CD4-positive, alpha-beta memory T cell (primary cell): ENCODE results near the gene VPS37C. TPM values are rescaled to one million over a fixed set of nuclear protein-coding genes. Genes with fewer than 3 reads are reported as not detected.

Experiments
- CTCF ChIA-PET: fragments of 350-600 bp; sonication (Branson Sonifier 250); formaldehyde crosslinking; loops from one replicate; lab custom pipeline; 2021; ENCODE audit warnings: inconsistent platforms; ENCODE audit not compliant: partially characterized antibody; lab: Charles Lee
- POLR2A ChIA-PET: fragments of 350-600 bp; sonication (Branson Sonifier 250); formaldehyde crosslinking; loops from one replicate; lab custom pipeline; 2021; ENCODE audit not compliant: partially characterized antibody; lab: Charles Lee
- DNase-seq, 5 donors: peaks; one replicate each; pipeline versions ENCODE4 v3.0.0 to v3.0.0-alpha.2; 2020 to 2022; ENCODE audit warnings: mixed read lengths in 1 of 5
- H3K27ac ChIP-seq: one replicate; pipeline ENCODE4 v1.7.0; 2013; ENCODE audit warnings: low read depth, low read length
- H3K27me3 ChIP-seq: 2 replicates; pipeline ENCODE4 v1.7.0; 2013; ENCODE audit warnings: mild to moderate bottlenecking, low read length, moderate library complexity; ENCODE audit not compliant: insufficient read depth
- H3K36me3 ChIP-seq: 2 replicates; pipeline ENCODE4 v1.7.0; 2013; ENCODE audit warnings: mild to moderate bottlenecking, low read length, moderate library complexity; ENCODE audit not compliant: insufficient read depth
- H3K4me1 ChIP-seq: 2 replicates; pipeline ENCODE4 v1.7.0; 2013; ENCODE audit warnings: mild to moderate bottlenecking, low read length, moderate library complexity; ENCODE audit not compliant: insufficient read depth
- H3K4me3 ChIP-seq, 2 donors: one replicate each; pipeline ENCODE4 v1.7.0; 2013; ENCODE audit warnings: low read length in 2 of 2, mild to moderate bottlenecking in 1 of 2
- H3K9me3 ChIP-seq, 2 donors: one replicate each; pipeline ENCODE4 v1.7.0; 2013; ENCODE audit warnings: low read length in 2 of 2, control low read depth in 1 of 2; ENCODE audit not compliant: control insufficient read depth in 1 of 2
- H3K27ac Mint-ChIP-seq, 7 donors: one replicate each; pipeline ENCODE4 v1.8.0; 2020 to 2021; ENCODE audit warnings: mixed read lengths in 7 of 7, mild to moderate bottlenecking in 6 of 7, inconsistent platforms in 3 of 7, moderate library complexity in 3 of 7
- H3K27me3 Mint-ChIP-seq, 2 donors: one replicate each; pipeline ENCODE4 v1.8.0; 2020 to 2021; ENCODE audit warnings: mixed read lengths in 2 of 2
- H3K36me3 Mint-ChIP-seq, 2 donors: one replicate each; pipeline ENCODE4 v1.8.0; 2020 to 2021; ENCODE audit warnings: mixed read lengths in 2 of 2, inconsistent platforms in 1 of 2, mild to moderate bottlenecking in 1 of 2
- H3K4me1 Mint-ChIP-seq, 4 donors: one replicate each; pipeline ENCODE4 v1.8.0; 2020 to 2021; ENCODE audit warnings: mixed read lengths in 4 of 4, mild to moderate bottlenecking in 1 of 4
- H3K4me3 Mint-ChIP-seq, 8 donors: one replicate each; pipeline ENCODE4 v1.8.0; 2020 to 2021; ENCODE audit warnings: mixed read lengths in 8 of 8, mild to moderate bottlenecking in 7 of 8, moderate library complexity in 6 of 8, inconsistent platforms in 3 of 8
- H3K9me3 Mint-ChIP-seq, 8 donors: one replicate each; pipeline ENCODE4 v1.8.0; 2020 to 2021; ENCODE audit warnings: mixed read lengths in 8 of 8, mild to moderate bottlenecking in 5 of 8, inconsistent platforms in 3 of 8, moderate library complexity in 1 of 8
- intact Hi-C: fragments of 100-400 bp; cut with micrococcal nuclease; formaldehyde crosslinking; loops from one replicate; pipeline ENCODE4 v1.15.1; 2023
- polyA plus RNA-seq, 2 donors: library from polyadenylated mRNA; unstranded; fragments of 300-500 nt; fragmentation: Illumina TruSeq; gene quantifications; one replicate each; pipeline ENCODE4 v1.2.3, GENCODE V29; 2021
- total RNA-seq, 2 experiments: library from RNA; stranded (reverse); gene quantifications; one replicate each; pipeline ENCODE4 v1.2.3, GENCODE V29; 2021

Gene VPS37C
- total and polyA plus RNA-seq, 4 experiments from 2014 or later, result 0.25 to 7.9 (median 4.1) TPM

- no peak overlapping the region for H3K27ac ChIP-seq
- no peak overlapping the region for H3K4me3 ChIP-seq
- H3K36me3 ChIP-seq, result no peaks in the 10 kb centered on the region
- H3K36me3 Mint-ChIP-seq, result peaks cover 14 to 24% of the 10 kb centered on the region in 2 donors
- peaks cover 0 to 3% of the 10 kb centered on the region in 2 donors for H3K9me3 ChIP-seq
- H3K27me3 ChIP-seq, result no peaks in the 10 kb centered on the region
- DNase-seq, result no peak
- intact Hi-C loops, result no loop called here
- H3K4me1 ChIP-seq, result peaks cover 4% of the 10 kb centered on the region
- no peak overlapping the region for H3K27ac Mint-ChIP-seq
- H3K9me3 Mint-ChIP-seq, result peaks cover 0 to 19% (median 16%) of the 10 kb centered on the region in 8 donors
- H3K27me3 Mint-ChIP-seq, result no peaks in the 10 kb centered on the region
- POLR2A ChIA-PET, result no interaction called here
- CTCF ChIA-PET, result interaction anchor here (0.9 to 2.2 kb wide), 3 partner anchors 9 to 32 kb away, joined by 3 to 6 read pairs (median 4); no protein-coding TSS in a partner anchor
- H3K4me3 Mint-ChIP-seq, result no peak overlapping the region
- peaks cover 10 to 23% (median 18%) of the 10 kb centered on the region in 4 donors for H3K4me1 Mint-ChIP-seq
Observed at GRCh38 chr11:61155312-61155711, 5.9 kb downstream of the VPS37C start.

GRCh38 chr11:61154528-61154927 is 6.7 kb downstream of the VPS37C start:
- CTCF ChIA-PET, result interaction anchor here (0.9 to 2.2 kb wide), 2 partner anchors 25 to 33 kb away, joined by 4 to 6 read pairs; no protein-coding TSS in a partner anchor
- POLR2A ChIA-PET, result no interaction called here
- H3K4me3 ChIP-seq, result no peak overlapping the region

GRCh38 chr11:61153593-61154095 is 7.6 kb downstream of the VPS37C start:
- H3K27ac ChIP-seq, result no peak overlapping the region
- H3K27me3 ChIP-seq, result no peaks in the 10 kb centered on the region
- peaks cover 0 to 3% of the 10 kb centered on the region in 2 donors for H3K9me3 ChIP-seq
- ChIA-PET CTCF (interaction anchor here (0.8 kb wide), 1 partner anchor 11 kb away, joined by 3 read pairs; no protein-coding TSS in a partner anchor), POLR2A (no interaction called here)
- H3K9me3 Mint-ChIP-seq, result peaks cover 0 to 19% (median 16%) of the 10 kb centered on the region in 8 donors
- no peak overlapping the region for H3K4me3 ChIP-seq
- no peaks in the 10 kb centered on the region for H3K27me3 Mint-ChIP-seq
- H3K4me1 ChIP-seq, result no peaks in the 10 kb centered on the region
- DNase-seq, result no peak
- intact Hi-C loops, result no loop called here
- H3K4me3 Mint-ChIP-seq, result peak overlapping the region in 1 of 8 donors; percentile 22
- H3K36me3 Mint-ChIP-seq, result peaks cover 14 to 24% of the 10 kb centered on the region in 2 donors
- no peaks in the 10 kb centered on the region for H3K36me3 ChIP-seq
- peaks cover 7 to 11% (median 9%) of the 10 kb centered on the region in 4 donors for H3K4me1 Mint-ChIP-seq
- no peak overlapping the region for H3K27ac Mint-ChIP-seq

More at GRCh38 chr11:61154528-61154927, 6.7 kb downstream of the VPS37C start:
- Mint-ChIP-seq H3K27ac (peak overlapping the region in 2 of 7 donors; percentile 9 to 73), H3K9me3 (peaks cover 0 to 19% (median 16%) of the 10 kb centered on the region in 8 donors), H3K4me3 (peak overlapping the region in 1 of 8 donors; percentile 41), H3K36me3 (peaks cover 14 to 24% of the 10 kb centered on the region in 2 donors), H3K27me3 (no peaks in the 10 kb centered on the region), H3K4me1 (peaks cover 10 to 19% (median 15%) of the 10 kb centered on the region in 4 donors)
- H3K27ac ChIP-seq, result no peak overlapping the region
- DNase-seq, result no peak
- intact Hi-C loops, result no loop called here
- H3K9me3 ChIP-seq, result peaks cover 0 to 3% of the 10 kb centered on the region in 2 donors
- no peaks in the 10 kb centered on the region for H3K27me3 ChIP-seq
- no peaks in the 10 kb centered on the region for H3K4me1 ChIP-seq
- no peaks in the 10 kb centered on the region for H3K36me3 ChIP-seq

- Histone ChIP-seq H3K36me3 (no peaks in the 10 kb centered on the region), H3K4me3 (no peak overlapping the region), H3K27ac (no peak overlapping the region), H3K9me3 (peaks cover 0 to 3% of the 10 kb centered on the region in 2 donors), H3K4me1 (no peaks in the 10 kb centered on the region), H3K27me3 (no peaks in the 10 kb centered on the region)
- CTCF ChIA-PET, result interaction anchor here (0.8 to 1.6 kb wide), 2 partner anchors 11 to 69 kb away, joined by 3 read pairs; no protein-coding TSS in a partner anchor
- peak overlapping the region in 1 of 8 donors; percentile 22 for H3K4me3 Mint-ChIP-seq
- POLR2A ChIA-PET, result no interaction called here
- DNase-seq, result no peak
- peaks cover 14 to 24% of the 10 kb centered on the region in 2 donors for H3K36me3 Mint-ChIP-seq
- intact Hi-C loops, result no loop called here
- H3K27ac Mint-ChIP-seq, result no peak overlapping the region
- no peaks in the 10 kb centered on the region for H3K27me3 Mint-ChIP-seq
- H3K9me3 Mint-ChIP-seq, result peaks cover 0 to 19% (median 16%) of the 10 kb centered on the region in 8 donors
- peaks cover 4 to 12% (median 5%) of the 10 kb centered on the region in 4 donors for H3K4me1 Mint-ChIP-seq
Observed at GRCh38 chr11:61152816-61153592, 8.2 kb downstream of the VPS37C start.

- H3K9me3 Mint-ChIP-seq, result peaks cover 0 to 18% (median 15%) of the 10 kb centered on the region in 8 donors
- POLR2A ChIA-PET, result no interaction called here
Observed at GRCh38 chr11:61151545-61152252, 9.5 kb downstream of the VPS37C start.

GRCh38 chr11:61150706-61151544 is 10.3 kb downstream of the VPS37C start:
- Mint-ChIP-seq H3K4me1 (peaks cover 4 to 15% (median 7%) of the 10 kb centered on the region in 4 donors), H3K9me3 (peaks cover 0 to 16% (median 15%) of the 10 kb centered on the region in 8 donors), H3K27ac (no peak overlapping the region), H3K27me3 (no peaks in the 10 kb centered on the region), H3K36me3 (peaks cover 12 to 23% of the 10 kb centered on the region in 2 donors), H3K4me3 (no peak overlapping the region)
- intact Hi-C loops, result no loop called here
- Histone ChIP-seq H3K9me3 (peaks cover 0 to 3% of the 10 kb centered on the region in 2 donors), H3K36me3 (no peaks in the 10 kb centered on the region), H3K4me3 (no peak overlapping the region), H3K4me1 (no peaks in the 10 kb centered on the region), H3K27ac (no peak overlapping the region), H3K27me3 (no peaks in the 10 kb centered on the region)
- POLR2A ChIA-PET, result interaction anchor here (0.6 kb wide), 1 partner anchor 14 kb away, joined by 3 read pairs; no protein-coding TSS in a partner anchor
- CTCF ChIA-PET, result no interaction called here
- DNase-seq, result no peak

More at GRCh38 chr11:61151545-61152252, 9.5 kb downstream of the VPS37C start:
- Mint-ChIP-seq H3K36me3 (peaks cover 13 to 21% of the 10 kb centered on the region in 2 donors), H3K4me3 (no peak overlapping the region), H3K27me3 (no peaks in the 10 kb centered on the region), H3K4me1 (peaks cover 0 to 15% (median 6%) of the 10 kb centered on the region in 4 donors), H3K27ac (no peak overlapping the region)
- Histone ChIP-seq H3K27me3 (no peaks in the 10 kb centered on the region), H3K4me1 (no peaks in the 10 kb centered on the region), H3K36me3 (no peaks in the 10 kb centered on the region), H3K4me3 (no peak overlapping the region), H3K27ac (no peak overlapping the region), H3K9me3 (peaks cover 0 to 3% of the 10 kb centered on the region in 2 donors)
- CTCF ChIA-PET, result interaction anchor here (1.6 kb wide), 1 partner anchor 68 kb away, joined by 3 read pairs; no protein-coding TSS in a partner anchor
- no peak for DNase-seq
- intact Hi-C loops, result no loop called here
